GM06990 (cell line): ENCODE measurements around the gene LZIC.
"Not testable (repeated sequence)": the region's sequence is repeated elsewhere in the genome, so short reads cannot be mapped to it uniquely, and the experiment has no call there.

Source experiments
- DNase-seq: peaks from one replicate; pipeline ENCODE4 v3.0.0-alpha.2; 2011; ENCODE audit not compliant: insufficient read length; ENCODE audit errors: extremely low read depth
- H3K27me3 ChIP-seq: replicated peaks from 2 replicates; pipeline ENCODE4 v1.6.0; 2011; ENCODE audit warnings: low read length; ENCODE audit not compliant: control insufficient read depth, insufficient read depth
- H3K36me3 ChIP-seq: 2 replicates; pipeline ENCODE4 v1.5.1; 2011; ENCODE audit warnings: low read length; ENCODE audit not compliant: control insufficient read depth, insufficient read depth
- H3K4me3 ChIP-seq: replicated peaks from 2 replicates; pipeline ENCODE4 v1.5.1; 2011; ENCODE audit warnings: low read depth, mild to moderate bottlenecking, control low read depth, low read length
- CTCF ChIP-seq: IDR thresholded peaks from 2 replicates; pipeline ENCODE4 v1.5.1; 2011; ENCODE audit warnings: low read length, control low read depth, mild to moderate bottlenecking, inconsistent platforms; ENCODE audit not compliant: insufficient read depth, poor library complexity, severe bottlenecking

LZIC gene

GRCh38 chr1:9929431-9930385 is 13.5 kb downstream of the LZIC start:
- H3K36me3 ChIP-seq = no peaks in the 10 kb centered on the region; the same call in none of the 2 replicates
- no peak overlapping the region for H3K4me3 ChIP-seq
- no peak for DNase-seq
- TF ChIP-seq CTCF = no peak
- no peaks in the 10 kb centered on the region for H3K27me3 ChIP-seq

- Histone ChIP-seq H3K36me3 (no peaks in the 10 kb centered on the region; the same call in none of the 2 replicates), H3K27me3 (no peaks in the 10 kb centered on the region), H3K4me3 (no peak overlapping the region)
- no peak for TF ChIP-seq CTCF
- DNase-seq = no peak
Measured at GRCh38 chr1:9927259-9927658, 15.9 kb downstream of the LZIC start.

GRCh38 chr1:9922342-9922741 is 20.8 kb downstream of the LZIC start:
- H3K4me3 ChIP-seq = no peak overlapping the region
- DNase-seq = no peak
- no peaks in the 10 kb centered on the region for H3K27me3 ChIP-seq

GRCh38 chr1:9920606-9921005 is 22.6 kb downstream of the LZIC start:
- H3K27me3 ChIP-seq = no peaks in the 10 kb centered on the region
- no peak for TF ChIP-seq CTCF
- DNase-seq = no peak
- no peaks in the 10 kb centered on the region for H3K36me3 ChIP-seq
- H3K4me3 ChIP-seq = no peak overlapping the region

More at GRCh38 chr1:9922342-9922741, 20.8 kb downstream of the LZIC start:
- H3K36me3 ChIP-seq = no peaks in the 10 kb centered on the region
- TF ChIP-seq CTCF = no peak

GRCh38 chr1:9917901-9918300 is 25.3 kb downstream of the LZIC start:
- Histone ChIP-seq H3K36me3 (no peaks in the 10 kb centered on the region), H3K4me3 (no peak overlapping the region), H3K27me3 (no peaks in the 10 kb centered on the region)
- no peak for TF ChIP-seq CTCF
- DNase-seq = no peak

GRCh38 chr1:9917495-9917894 is 25.7 kb downstream of the LZIC start:
- not testable (repeated sequence) for H3K4me3 ChIP-seq, H3K36me3 ChIP-seq, DNase-seq, H3K27me3 ChIP-seq
